Measurements from ENCODE around the gene XCL1. TPM values are rescaled to one million over a fixed set of nuclear protein-coding genes. Genes with fewer than 3 reads are reported as not detected.

The XCL1 gene
- total and polyA plus RNA-seq, 2 of the 13 experiments (the other 11 are each of a cell fraction or from before 2014, with no cell fraction given), result 2.5 to 7.6 TPM

DNA sequence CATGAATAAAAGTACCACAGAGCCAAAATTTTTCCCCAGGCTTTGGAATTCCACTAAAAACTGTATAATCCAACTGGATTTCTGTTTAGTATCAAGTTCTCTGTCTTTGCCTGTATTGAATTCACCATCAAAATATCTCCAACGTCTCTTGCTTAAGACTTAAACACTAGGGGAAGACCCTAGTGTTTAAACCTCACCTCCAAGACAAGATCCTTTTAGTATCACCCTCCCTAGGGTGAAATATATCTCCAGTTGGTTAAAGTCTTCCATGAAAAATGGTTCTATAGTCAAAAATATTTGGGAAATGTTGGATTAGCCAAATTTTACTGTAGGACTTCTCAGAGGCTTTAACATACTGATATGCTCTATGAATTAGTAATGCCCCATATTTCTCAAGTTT, 8.1 kb upstream of the XCL1 start:
- H3K27me3 ChIP-seq (ENCODE audit: control insufficient read depth in 1 of 2, insufficient read depth in 2 of 2, low read length in 2 of 2), result no peaks in the 10 kb centered on the region
- no peaks in the 10 kb centered on the region for H3K79me2 ChIP-seq (ENCODE audit: insufficient read depth, low read length)
- no peaks in the 10 kb centered on the region for H3K36me3 ChIP-seq (replicated peaks in 1 of 2; ENCODE audit: control insufficient read depth in 1 of 2, insufficient read depth in 2 of 2, low read length in 2 of 2)
- DNase-seq (ENCODE audit: low spot score) (no peak), FAIRE-seq (no peak), ATAC-seq (no peak)
- ChIA-PET CTCF (ENCODE audit: low intra/inter-chr PET ratio, low total read pairs) (no interaction called here), POLR2A (interaction anchor here (0.9 to 1.0 kb wide), 2 partner anchors 9 to 11 kb away, joined by 3 to 4 read pairs; no protein-coding TSS in a partner anchor)
- H3K4me1 ChIP-seq (ENCODE audit: insufficient read depth, low read length), result peaks cover 16% of the 10 kb centered on the region; the same call in 1 of the 2 replicates
- in situ Hi-C loops (cut with HindIII; ENCODE audit: extremely low pct_ligation_motif_present, low pct_unique_long_range_greater_than_20kb) (loop anchor here (5.0 kb wide), 1 partner anchor 126 kb away; no protein-coding TSS in a partner anchor), intact Hi-C loops (cut with micrococcal nuclease; ENCODE audit: unreplicated experiment) (no loop called here)
- H3K9me3 ChIP-seq (ENCODE audit: low read length), result no peaks in the 10 kb centered on the region
- BruUV-seq (replicated peaks), result no TSS peak
- no peak overlapping the region for H2AFZ ChIP-seq (ENCODE audit: low read length)
- H3K27ac ChIP-seq (ENCODE audit: extremely low read length, insufficient read depth, low read length), result no peak overlapping the region
- 94% methylated on average over 1 of the region's 1 CpG for WGBS (ENCODE audit: low lambda C conversion rate)
- no peaks in the 10 kb centered on the region for H4K20me1 ChIP-seq (ENCODE audit: insufficient read depth, low read length)
- TF ChIP-seq SRF (IDR thresholded peaks at IDR 0.05; ENCODE audit: low read depth, low read length) (no peak), ZNF24 (IDR thresholded peaks at IDR 0.05) (no peak), NKX3-1 (CRISPR knock-in tag; IDR thresholded peaks at IDR 0.05) (no peak), TAF1 (CRISPR knock-in tag; IDR thresholded peaks at IDR 0.05) (no peak), ZNF652 (CRISPR knock-in tag; IDR thresholded peaks at IDR 0.05; ENCODE audit: borderline replicate concordance, low read depth) (no peak), SOX13 (IDR thresholded peaks at IDR 0.05) (no peak), SOX13 (CRISPR knock-in tag; conservative IDR thresholded peaks at IDR 0.05 in 1 of 2, IDR thresholded peaks at IDR 0.05 in 1 of 2) (no peak), ZSCAN20 (CRISPR knock-in tag; IDR thresholded peaks at IDR 0.05; ENCODE audit: borderline replicate concordance) (no peak), MYNN (CRISPR knock-in tag; IDR thresholded peaks at IDR 0.05; ENCODE audit: low read depth) (no peak), EED (CRISPR knock-in tag; IDR thresholded peaks at IDR 0.05) (no peak), ZNF451 (CRISPR knock-in tag; IDR thresholded peaks at IDR 0.05) (no peak), ZFP41 (CRISPR knock-in tag; IDR thresholded peaks at IDR 0.05; ENCODE audit: borderline replicate concordance) (no peak), CBX5 (CRISPR knock-in tag; IDR thresholded peaks at IDR 0.05; ENCODE audit: borderline replicate concordance) (no peak), ZNF878 (CRISPR knock-in tag; IDR thresholded peaks at IDR 0.05) (no peak), WIZ (CRISPR knock-in tag; IDR thresholded peaks at IDR 0.05) (no peak), TP53 (CRISPR knock-in tag; conservative IDR thresholded peaks at IDR 0.05) (no peak)
- TF ChIP-seq, protein P1, sequence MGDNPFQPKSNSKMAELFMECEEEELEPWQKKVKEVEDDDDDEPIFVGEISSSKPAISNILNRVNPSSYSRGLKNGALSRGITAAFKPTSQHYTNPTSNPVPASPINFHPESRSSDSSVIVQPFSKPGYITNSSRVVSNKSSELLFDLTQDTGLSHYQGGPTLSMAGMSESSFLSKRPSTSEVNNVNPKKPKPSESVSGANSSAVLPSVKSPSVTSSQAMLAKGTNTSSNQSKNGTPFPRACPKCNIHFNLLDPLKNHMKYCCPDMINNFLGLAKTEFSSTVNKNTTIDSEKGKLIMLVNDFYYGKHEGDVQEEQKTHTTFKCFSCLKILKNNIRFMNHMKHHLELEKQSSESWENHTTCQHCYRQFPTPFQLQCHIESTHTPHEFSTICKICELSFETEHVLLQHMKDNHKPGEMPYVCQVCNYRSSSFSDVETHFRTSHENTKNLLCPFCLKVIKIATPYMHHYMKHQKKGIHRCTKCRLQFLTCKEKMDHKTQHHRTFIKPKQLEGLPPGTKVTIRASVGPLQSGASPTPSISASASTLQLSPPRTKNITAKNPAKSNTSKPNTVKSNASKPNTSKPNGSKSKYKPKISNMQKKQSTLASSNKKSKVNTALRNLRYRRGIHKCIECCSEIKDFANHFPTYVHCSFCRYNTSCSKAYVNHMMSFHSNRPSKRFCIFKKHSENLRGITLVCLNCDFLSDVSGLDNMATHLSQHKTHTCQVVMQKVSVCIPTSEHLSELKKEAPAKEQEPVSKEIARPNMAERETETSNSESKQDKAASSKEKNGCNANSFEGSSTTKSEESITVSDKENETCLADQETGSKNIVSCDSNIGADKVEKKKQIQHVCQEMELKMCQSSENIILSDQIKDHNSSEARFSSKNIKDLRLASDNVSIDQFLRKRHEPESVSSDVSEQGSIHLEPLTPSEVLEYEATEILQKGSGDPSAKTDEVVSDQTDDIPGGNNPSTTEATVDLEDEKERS (CRISPR knock-in tag; IDR thresholded peaks at IDR 0.05), result no peak
- TF ChIP-seq, protein P2, sequence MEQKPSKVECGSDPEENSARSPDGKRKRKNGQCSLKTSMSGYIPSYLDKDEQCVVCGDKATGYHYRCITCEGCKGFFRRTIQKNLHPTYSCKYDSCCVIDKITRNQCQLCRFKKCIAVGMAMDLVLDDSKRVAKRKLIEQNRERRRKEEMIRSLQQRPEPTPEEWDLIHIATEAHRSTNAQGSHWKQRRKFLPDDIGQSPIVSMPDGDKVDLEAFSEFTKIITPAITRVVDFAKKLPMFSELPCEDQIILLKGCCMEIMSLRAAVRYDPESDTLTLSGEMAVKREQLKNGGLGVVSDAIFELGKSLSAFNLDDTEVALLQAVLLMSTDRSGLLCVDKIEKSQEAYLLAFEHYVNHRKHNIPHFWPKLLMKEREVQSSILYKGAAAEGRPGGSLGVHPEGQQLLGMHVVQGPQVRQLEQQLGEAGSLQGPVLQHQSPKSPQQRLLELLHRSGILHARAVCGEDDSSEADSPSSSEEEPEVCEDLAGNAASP (CRISPR knock-in tag; IDR thresholded peaks at IDR 0.05; ENCODE audit: borderline replicate concordance), result no peak
- TF ChIP-seq, protein P3, sequence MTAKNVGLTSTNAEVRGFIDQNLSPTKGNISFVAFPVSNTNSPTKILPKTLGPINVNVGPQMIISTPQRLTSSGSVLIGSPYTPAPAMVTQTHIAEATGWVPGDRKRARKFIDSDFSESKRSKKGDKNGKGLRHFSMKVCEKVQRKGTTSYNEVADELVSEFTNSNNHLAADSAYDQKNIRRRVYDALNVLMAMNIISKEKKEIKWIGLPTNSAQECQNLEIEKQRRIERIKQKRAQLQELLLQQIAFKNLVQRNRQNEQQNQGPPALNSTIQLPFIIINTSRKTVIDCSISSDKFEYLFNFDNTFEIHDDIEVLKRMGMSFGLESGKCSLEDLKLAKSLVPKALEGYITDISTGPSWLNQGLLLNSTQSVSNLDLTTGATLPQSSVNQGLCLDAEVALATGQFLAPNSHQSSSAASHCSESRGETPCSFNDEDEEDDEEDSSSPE (CRISPR knock-in tag; IDR thresholded peaks at IDR 0.05), result no peak
- TF ChIP-seq, protein P4, sequence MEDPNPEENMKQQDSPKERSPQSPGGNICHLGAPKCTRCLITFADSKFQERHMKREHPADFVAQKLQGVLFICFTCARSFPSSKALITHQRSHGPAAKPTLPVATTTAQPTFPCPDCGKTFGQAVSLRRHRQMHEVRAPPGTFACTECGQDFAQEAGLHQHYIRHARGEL (CRISPR knock-in tag; IDR thresholded peaks at IDR 0.05), result no peak
- no peak overlapping the region for H3K9ac ChIP-seq (ENCODE audit: insufficient read depth, low read depth, low read length)
- H3K4me2 ChIP-seq (ENCODE audit: low read depth, low read length), result no peak overlapping the region
- H3K4me3 ChIP-seq (replicated peaks in 1 of 3; ENCODE audit: insufficient read depth in 1 of 3, low read depth in 2 of 3, low read length in 3 of 3), result no peak overlapping the region
